Brain microvascular endothelial cell (primary cell): ENCODE measurements around the gene LTF.
"Not testable (repeated sequence)": the region's sequence is repeated elsewhere in the genome, so short reads cannot be mapped to it uniquely, and the experiment has no call there.

Experiments
- DNase-seq: peaks from one replicate; pipeline ENCODE4 v3.0.0-alpha.2; 2020
- H3K27ac ChIP-seq: fragments of 250-450 bp; sonication (Bioruptor Pico); 2 replicates; pipeline ENCODE4 v1.5.1; 2020; ENCODE audit warnings: mild to moderate bottlenecking, moderate library complexity
- H3K27me3 ChIP-seq: fragments of 250-450 bp; sonication (Bioruptor Pico); replicated peaks from 2 replicates; pipeline ENCODE4 v1.5.1; 2020; ENCODE audit warnings: mild to moderate bottlenecking
- H3K36me3 ChIP-seq: fragments of 250-450 bp; sonication (Bioruptor Pico); replicated peaks from 2 replicates; pipeline ENCODE4 v1.5.1; 2020; ENCODE audit warnings: mild to moderate bottlenecking
- H3K4me3 ChIP-seq: 2 replicates; pipeline ENCODE4 v1.5.1; 2011; ENCODE audit warnings: low read depth, mild to moderate bottlenecking, control low read depth, low read length, moderate library complexity
- in situ Hi-C: cut with HindIII; loops from 2 replicates; pipeline ENCODE4 v1.10.0; 2017; ENCODE audit warnings: low sequenced_read_pairs, low pct_ligation_motif_present
- TF ChIP-seq, protein P1 (sequence below): IDR thresholded peaks from 2 replicates; pipeline ENCODE4 v1.5.1; 2011; ENCODE audit warnings: low read depth, mild to moderate bottlenecking, moderate library complexity, low read length, control low read depth, inconsistent platforms; ENCODE audit errors: missing control alignments

LTF gene

GRCh38 chr3:46498916-46499519, 34.3 kb upstream of the LTF start:
- Histone ChIP-seq H3K36me3 (no peaks in the 10 kb centered on the region), H3K4me3 (no peak overlapping the region), H3K27ac (no peak overlapping the region), H3K27me3 (no peaks in the 10 kb centered on the region)
- DNase-seq: no peak
- TF ChIP-seq, protein P1, sequence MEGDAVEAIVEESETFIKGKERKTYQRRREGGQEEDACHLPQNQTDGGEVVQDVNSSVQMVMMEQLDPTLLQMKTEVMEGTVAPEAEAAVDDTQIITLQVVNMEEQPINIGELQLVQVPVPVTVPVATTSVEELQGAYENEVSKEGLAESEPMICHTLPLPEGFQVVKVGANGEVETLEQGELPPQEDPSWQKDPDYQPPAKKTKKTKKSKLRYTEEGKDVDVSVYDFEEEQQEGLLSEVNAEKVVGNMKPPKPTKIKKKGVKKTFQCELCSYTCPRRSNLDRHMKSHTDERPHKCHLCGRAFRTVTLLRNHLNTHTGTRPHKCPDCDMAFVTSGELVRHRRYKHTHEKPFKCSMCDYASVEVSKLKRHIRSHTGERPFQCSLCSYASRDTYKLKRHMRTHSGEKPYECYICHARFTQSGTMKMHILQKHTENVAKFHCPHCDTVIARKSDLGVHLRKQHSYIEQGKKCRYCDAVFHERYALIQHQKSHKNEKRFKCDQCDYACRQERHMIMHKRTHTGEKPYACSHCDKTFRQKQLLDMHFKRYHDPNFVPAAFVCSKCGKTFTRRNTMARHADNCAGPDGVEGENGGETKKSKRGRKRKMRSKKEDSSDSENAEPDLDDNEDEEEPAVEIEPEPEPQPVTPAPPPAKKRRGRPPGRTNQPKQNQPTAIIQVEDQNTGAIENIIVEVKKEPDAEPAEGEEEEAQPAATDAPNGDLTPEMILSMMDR: no peak
- in situ Hi-C loops: loop anchor here (25.0 kb wide), 1 partner anchor 138 kb away; no protein-coding TSS in a partner anchor

- no peaks in the 10 kb centered on the region for H3K27me3 ChIP-seq
- in situ Hi-C loops: loop anchor here (25.0 kb wide), 1 partner anchor 140 kb away; no protein-coding TSS in a partner anchor
- DNase-seq: no peak
- no peaks in the 10 kb centered on the region for H3K36me3 ChIP-seq
- no peak within 1 kb of the TSS for H3K27ac ChIP-seq
- H3K4me3 ChIP-seq: no peak within 1 kb of the TSS
- TF ChIP-seq, protein P1: no peak
Measured at GRCh38 chr3:46497556-46498265, 33.0 kb upstream of the LTF start, which contains the start of gene RTP3. TSS of gene RTP3 (plus strand) at chr3:46497976. CDS start at chr3:46498063, 87 bp downstream.

DNA sequence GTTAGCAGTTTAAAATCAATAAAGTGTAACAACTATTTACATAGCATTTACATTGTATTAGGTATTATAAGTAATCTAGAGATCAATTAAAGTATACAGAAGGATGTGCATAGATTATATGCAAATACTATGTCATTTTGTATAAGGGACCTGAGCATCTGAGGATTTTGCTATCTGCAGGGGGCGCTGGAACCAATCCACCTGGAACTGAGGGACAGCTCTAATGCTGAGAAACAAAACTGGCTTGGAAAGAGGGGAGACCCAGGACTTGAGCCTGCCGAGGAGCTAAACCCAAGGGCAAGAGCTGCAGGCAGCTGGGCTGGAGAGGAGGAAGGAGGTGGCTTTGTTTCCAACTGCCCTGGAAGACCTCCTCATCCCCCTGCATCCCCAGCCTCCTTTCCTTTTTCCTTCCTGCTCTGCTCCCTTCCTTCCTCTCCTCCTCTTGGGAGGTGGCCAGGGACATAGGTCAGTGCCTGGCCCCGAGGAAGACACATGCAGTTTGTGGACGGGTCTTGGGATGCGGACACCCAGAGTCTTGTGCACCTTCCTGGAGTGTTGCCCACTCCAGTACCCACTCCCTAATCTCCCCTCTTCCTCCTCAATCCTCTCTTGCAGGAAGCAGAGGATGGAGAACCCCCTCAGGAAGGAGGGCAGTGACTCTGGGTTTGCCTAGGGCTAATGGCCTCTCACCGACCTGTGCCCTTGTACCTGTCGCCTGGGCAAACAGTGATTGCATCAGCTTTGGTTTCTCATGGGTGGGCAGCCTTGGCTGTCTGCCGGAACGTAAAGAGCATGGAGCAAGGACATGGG, 32.2 kb upstream of the LTF start:
- TF ChIP-seq, protein P1: peak; percentile 68
- Histone ChIP-seq H3K4me3 (no peak overlapping the region), H3K36me3 (no peaks in the 10 kb centered on the region), H3K27me3 (no peaks in the 10 kb centered on the region), H3K27ac (no peak overlapping the region)
- no peak for DNase-seq
- in situ Hi-C loops: loop anchor here (25.0 kb wide), 1 partner anchor 140 kb away; no protein-coding TSS in a partner anchor

DNA sequence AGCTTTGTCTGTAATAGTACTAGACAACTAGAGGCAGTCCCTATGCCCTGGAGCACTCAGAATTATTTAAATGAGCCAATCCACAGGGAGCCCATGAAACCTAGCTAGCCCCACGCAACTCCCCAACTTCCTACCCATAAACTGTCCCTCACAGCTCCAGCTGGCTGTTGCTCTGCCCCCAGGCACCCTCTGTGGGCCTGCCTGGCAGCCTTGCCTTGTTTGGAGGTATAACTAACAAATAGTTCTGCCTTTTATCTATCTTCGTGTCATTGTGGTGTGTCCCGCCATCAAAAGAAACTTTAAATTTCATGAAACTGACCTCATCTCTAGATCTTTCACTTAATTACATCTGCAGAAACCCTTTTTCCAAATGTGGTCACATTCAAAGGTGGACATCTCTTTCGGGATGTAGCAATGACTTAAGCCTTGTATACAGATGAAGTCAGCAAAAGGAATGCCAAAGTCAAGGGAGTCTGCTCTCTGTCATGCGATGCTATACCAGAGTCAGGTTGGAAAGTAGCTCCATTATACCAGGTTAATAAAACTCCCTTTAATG, 31.3 kb upstream of the LTF start:
- TF ChIP-seq, protein P1: no peak
- H3K36me3 ChIP-seq: no peaks in the 10 kb centered on the region
- no peak overlapping the region for H3K4me3 ChIP-seq
- peak; percentile 49 for DNase-seq
- H3K27ac ChIP-seq: peak overlapping the region; percentile 43
- in situ Hi-C loops: loop anchor here (25.0 kb wide), 1 partner anchor 141 kb away; no protein-coding TSS in a partner anchor
- no peaks in the 10 kb centered on the region for H3K27me3 ChIP-seq

- not testable (repeated sequence) for H3K27me3 ChIP-seq, H3K27ac ChIP-seq, DNase-seq, H3K4me3 ChIP-seq, H3K36me3 ChIP-seq
- in situ Hi-C loops: loop anchor here (25.0 kb wide), 1 partner anchor 143 kb away; no protein-coding TSS in a partner anchor
Measured at GRCh38 chr3:46494491-46494890, 29.8 kb upstream of the LTF start.
